DMS 273 (cell line): ENCODE results near the gene CCDC116.

Source experiments
- DNase-seq: peaks from one replicate; lab custom pipeline; 2025; ENCODE audit not compliant: unreplicated experiment; lab: John Stamatoyannopoulos, UW

Gene CCDC116

DNA sequence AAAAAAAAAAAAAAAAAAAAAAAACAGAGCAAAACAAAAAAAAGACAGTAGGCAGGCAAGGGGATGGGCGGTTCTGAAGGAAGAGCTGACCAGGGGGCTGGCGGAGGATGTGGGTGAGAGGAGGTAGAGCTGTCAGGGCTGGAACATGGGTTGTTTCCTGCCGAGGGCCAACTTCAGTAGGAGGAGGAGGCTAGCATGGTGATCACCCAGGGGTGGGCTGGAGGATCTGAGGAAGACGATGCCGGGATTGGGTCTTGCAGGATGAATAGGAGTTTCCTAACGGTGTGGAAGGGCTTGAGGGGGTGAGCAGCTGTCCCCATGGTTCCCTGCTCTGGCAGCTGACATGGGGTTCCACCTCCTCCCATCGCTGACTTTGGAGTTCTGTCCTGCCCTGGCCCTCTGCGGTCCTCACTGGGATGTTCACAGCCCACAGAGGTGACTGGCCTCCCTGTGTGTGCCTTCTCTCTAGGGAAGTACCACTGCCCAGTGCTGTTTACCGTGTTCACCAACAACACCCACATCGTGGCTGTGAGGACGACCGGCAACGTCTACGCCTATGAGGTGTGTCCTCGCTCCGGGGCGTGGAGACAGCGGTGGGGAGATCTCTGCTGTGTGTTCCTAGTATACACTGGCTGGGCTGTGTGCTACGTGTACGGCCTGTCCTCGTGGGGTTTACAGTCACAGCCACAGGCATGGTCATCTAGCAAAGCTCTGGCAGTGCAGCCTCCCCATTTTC is 48.4 kb downstream of the CCDC116 start:
- no peak for DNase-seq

DNA sequence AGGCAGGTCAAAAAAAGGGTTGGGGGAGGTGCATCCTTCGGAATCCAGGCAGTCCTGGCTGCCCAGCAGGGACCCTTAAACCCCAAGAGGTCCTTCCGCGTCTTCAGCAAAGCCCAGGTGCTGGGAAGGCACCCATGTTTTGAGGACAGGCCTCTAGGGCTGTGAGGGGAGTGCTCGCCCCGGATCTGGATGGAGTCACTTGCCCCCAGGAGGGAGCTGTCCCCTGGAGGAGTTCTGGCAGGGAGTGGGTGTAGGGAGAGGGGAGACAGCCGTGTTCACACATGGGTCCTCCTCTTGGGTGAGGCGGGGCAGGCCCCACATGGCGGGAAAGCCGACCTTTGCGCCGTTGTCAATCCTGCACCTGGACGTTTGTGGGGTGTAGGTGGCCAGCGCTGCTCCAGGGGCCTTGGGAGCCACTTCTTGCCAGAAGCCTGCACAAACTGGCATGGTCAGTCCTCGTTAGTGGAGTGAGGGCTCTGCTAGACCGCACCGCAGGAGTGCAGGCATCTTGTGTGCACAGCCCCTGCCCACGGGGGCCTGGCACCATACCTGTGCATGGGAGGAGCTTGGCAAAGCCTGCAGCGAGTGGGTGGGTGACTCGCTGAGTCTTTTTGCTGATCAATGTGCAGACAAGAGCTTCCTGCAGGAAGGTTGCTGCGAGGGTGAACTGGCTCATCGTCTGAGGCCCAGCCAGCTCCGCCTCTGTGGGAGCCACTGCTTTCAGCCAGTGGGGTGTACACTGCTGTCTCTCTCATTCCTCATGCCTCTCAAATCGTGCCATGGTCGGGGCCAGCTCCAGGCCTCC is 49.2 kb downstream of the CCDC116 start:
- DNase-seq, result no peak

DNA sequence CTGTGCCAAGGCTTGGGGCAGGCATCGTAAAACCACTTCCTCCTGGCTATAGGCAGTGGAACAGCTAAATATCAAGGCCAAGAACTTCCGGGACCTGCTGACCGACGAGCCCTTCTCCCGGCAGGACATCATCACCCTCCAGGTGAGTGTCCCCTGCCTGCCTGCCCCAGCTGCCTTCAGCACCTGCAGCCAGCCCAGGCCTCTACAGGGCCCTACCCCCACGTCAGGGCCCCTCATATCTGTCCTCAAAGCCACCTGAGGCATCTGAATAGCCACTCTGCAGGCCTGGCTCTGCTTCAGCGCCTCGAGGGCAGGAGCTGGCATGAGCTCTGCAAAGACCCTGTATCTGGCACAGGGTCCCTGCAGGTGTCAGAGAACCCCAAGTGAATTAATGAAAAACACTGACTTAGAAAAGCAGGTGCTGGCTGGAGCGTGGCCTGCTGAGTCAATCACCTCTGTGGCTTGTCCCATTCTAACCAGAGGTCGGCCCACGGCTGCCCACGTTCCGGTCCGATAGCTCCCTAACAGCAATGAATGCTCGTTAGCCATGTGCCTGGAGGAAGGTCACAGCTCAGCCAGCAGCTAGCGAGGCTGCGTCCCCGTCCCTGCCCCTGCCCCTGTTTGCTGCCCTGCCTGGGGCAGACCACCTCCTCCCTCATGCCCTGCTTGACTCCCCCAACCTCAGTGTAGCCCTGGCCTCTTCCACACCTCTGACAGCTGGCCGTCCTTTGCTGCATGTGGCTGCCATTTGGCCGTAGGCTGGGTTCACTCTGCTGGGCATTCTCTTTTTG is 50.0 kb downstream of the CCDC116 start:
- no peak for DNase-seq

DNA sequence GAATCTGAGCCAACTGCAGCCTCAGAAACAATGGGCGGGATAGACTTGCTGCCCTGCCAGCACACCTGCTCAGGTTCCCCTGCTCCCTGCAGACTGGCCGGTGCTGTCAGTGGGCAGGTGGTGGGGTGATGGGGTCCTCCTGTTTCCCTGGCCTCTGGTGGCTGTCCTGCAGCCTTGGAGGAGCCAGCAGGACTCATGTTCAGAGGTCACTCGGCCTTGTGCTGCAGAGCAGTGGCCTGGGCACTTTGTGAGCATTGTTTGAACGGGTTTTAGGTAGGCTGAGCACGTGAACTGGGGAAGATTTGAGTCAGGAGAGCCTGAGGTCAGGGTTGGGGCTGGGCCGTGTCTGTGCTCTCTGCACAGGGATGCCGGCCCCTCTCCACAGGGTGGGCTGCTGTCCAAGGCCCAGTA is 50.8 kb downstream of the CCDC116 start:
- DNase-seq, result no peak

DNA sequence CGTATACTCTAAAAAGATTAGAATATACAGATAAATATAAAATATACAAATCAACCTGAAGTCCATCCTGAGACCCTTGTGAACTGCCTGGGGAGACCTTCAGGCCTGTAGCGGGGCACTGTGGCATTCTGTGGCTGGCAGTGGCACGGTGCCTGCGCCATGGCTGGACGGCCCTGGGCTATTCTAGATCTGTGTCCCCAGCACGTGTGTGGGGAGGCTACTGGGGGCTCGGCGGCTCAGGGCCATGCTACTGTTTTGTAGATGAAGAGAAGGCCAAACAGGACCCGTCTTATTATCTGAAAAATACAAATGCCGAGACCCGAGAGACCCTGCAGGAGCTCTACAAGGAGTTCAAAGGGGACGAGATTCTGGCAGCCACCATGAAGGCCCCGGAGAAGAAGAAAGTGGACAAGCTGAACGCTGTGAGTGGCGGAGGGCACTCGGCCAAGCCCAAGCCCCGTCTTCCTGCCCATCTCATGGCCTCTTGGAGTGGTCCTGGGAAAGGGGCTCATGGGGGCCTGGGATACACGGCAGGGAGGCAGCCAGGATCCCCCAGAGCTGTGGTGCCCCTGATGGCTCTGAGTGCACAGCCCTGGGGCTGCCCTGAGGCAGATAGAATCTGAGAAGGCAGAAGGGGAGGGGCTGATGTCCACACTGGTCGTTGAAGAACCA is 52.1 kb downstream of the CCDC116 start:
- DNase-seq, result no peak

DNA sequence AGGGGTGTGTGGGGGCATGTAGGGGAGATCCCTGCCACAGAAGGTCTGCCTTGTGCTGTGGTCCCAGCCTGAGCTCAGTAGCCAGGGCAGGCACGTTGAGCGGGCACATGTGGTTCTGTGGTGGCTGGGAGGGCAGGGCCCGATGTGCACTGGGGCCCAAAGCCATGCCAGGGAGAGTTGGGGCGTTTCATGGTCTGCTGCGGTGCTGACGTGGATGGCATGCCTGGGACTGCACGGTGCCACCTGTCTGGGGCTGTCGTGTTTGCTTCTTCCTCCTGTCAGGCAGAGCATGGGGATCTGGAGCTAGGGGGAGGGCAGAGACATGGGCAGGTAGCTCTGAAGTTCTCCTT is 52.6 kb downstream of the CCDC116 start:
- no peak for DNase-seq

DNA sequence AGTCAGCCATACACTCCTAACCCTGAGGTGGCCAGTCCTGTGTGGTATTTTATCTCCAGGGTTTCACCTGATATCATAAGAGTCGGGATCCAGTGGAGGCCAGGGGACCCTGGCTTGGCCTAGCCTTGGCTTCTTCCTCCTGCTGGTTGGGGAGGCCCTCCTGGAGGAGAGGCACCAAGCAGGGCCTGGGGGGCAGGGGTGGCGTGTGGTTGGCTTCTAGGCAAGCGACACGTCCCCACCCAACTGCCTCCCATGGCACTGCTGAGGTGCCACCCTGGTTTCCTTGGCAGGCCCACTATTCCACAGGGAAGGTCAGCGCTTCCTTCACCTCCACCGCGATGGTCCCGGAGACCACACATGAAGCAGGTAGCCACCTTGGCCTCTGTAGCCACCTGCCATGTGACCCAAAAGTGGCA is 53.6 kb downstream of the CCDC116 start:
- no peak for DNase-seq
